HL-60 (cell line): Measurements from ENCODE around the gene MMP7.

Experiments
- CTCF ChIP-seq: IDR thresholded peaks from one replicate; pipeline ENCODE4 v1.5.1; 2011; ENCODE audit warnings: low read length, control low read depth, inconsistent platforms; ENCODE audit not compliant: insufficient read depth
- POLR2AphosphoS5 ChIP-seq: IDR thresholded peaks from 2 replicates; pipeline ENCODE4 v1.6.1; 2012; ENCODE audit warnings: low read depth
- REST ChIP-seq: IDR thresholded peaks from 2 replicates; pipeline ENCODE4 v1.6.1; 2012; ENCODE audit warnings: low read depth; ENCODE audit not compliant: insufficient replicate concordance

- TF ChIP-seq CTCF (no peak), REST (no peak), POLR2AphosphoS5 (no peak)
Observed at GRCh38 chr11:102487214-102487613, 43.3 kb downstream of the MMP7 start.
